GM10248 (cell line): Measurements from ENCODE around the gene AGBL5.

Experiments
- CTCF ChIA-PET: fragments of 300-600 bp; sonication (Branson Sonifier 250); formaldehyde crosslinking; extraction: SDS; loops from one replicate; lab custom pipeline; 2021; ENCODE audit warnings: antibody characterized with exemption; lab: Yijun Ruan, JAX
- POLR2A ChIA-PET: fragments of 350-650 bp; sonication (Branson Sonifier 250); formaldehyde crosslinking; extraction: SDS; loops from one replicate; lab custom pipeline; 2020; ENCODE audit warnings: antibody characterized with exemption; lab: Yijun Ruan, JAX
- DNase-seq: peaks from one replicate; pipeline ENCODE4 v3.0.0; 2012; ENCODE audit errors: extremely low spot score
- TF ChIP-seq, protein P1 (sequence below): IDR thresholded peaks from 2 replicates; pipeline ENCODE4 v1.5.1; 2012; ENCODE audit warnings: mild to moderate bottlenecking, low read depth; ENCODE audit errors: extremely low read depth, missing control alignments, control extremely low read depth

AGBL5 gene, protein sequence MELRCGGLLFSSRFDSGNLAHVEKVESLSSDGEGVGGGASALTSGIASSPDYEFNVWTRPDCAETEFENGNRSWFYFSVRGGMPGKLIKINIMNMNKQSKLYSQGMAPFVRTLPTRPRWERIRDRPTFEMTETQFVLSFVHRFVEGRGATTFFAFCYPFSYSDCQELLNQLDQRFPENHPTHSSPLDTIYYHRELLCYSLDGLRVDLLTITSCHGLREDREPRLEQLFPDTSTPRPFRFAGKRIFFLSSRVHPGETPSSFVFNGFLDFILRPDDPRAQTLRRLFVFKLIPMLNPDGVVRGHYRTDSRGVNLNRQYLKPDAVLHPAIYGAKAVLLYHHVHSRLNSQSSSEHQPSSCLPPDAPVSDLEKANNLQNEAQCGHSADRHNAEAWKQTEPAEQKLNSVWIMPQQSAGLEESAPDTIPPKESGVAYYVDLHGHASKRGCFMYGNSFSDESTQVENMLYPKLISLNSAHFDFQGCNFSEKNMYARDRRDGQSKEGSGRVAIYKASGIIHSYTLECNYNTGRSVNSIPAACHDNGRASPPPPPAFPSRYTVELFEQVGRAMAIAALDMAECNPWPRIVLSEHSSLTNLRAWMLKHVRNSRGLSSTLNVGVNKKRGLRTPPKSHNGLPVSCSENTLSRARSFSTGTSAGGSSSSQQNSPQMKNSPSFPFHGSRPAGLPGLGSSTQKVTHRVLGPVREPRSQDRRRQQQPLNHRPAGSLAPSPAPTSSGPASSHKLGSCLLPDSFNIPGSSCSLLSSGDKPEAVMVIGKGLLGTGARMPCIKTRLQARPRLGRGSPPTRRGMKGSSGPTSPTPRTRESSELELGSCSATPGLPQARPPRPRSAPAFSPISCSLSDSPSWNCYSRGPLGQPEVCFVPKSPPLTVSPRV

DNA sequence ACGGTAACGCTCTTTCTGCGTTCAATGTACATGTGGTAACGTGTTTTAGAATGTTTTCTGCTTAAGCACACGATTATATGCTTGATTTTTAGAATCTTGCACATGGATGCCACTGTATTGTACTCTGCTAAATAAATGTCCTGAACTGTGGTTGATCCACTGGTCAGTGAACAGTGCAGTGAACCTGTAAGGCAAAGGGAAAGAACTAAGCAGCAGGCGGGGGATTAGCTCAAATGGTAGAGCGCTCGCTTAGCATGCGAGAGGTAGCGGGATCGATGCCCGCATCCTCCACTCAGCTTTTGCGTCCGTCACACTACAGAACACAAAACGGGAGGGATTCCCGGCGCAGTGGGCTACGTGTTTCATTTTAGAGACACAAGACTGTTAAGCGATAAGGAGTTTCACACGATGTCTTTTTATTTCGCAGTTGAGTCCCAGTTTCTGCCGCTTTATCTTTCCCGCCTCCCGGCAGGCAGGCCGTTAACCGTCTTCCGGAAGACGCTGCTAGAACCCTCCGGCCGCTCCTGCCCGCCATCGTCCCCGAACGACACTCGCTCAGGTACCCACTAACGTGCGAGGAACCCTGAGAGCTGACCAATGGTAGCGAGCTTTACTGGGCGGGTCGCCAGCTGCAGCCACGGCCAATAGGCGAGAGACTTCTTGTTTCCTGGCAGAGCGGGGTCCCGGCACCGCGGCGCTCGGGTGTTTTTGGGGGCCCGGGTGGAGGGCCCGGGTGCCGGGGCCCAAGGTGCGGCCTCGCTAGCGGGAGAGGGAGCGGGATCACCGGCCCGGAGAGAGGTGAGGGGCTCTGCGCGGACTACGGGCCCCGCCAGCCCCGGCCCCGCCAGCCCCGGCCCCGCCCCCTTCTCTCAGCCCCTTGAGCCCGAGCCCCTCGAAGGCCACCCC is at the start of gene AGBL5:
Gene AGBL5, plus strand, starts transcription at position 673 of the 906 bp plus-strand sequence. CDS start 1,291 bp downstream, outside the sequence.
- CTCF ChIA-PET, result interaction anchor here (0.6 to 8.7 kb wide), 14 partner anchors 10 to 231 kb away, joined by 3 to 66 read pairs (median 6); partner anchors contain the start of genes OST4, TMEM214 and TRIM54
- peak; percentile 100 for DNase-seq
- TF ChIP-seq, protein P1, sequence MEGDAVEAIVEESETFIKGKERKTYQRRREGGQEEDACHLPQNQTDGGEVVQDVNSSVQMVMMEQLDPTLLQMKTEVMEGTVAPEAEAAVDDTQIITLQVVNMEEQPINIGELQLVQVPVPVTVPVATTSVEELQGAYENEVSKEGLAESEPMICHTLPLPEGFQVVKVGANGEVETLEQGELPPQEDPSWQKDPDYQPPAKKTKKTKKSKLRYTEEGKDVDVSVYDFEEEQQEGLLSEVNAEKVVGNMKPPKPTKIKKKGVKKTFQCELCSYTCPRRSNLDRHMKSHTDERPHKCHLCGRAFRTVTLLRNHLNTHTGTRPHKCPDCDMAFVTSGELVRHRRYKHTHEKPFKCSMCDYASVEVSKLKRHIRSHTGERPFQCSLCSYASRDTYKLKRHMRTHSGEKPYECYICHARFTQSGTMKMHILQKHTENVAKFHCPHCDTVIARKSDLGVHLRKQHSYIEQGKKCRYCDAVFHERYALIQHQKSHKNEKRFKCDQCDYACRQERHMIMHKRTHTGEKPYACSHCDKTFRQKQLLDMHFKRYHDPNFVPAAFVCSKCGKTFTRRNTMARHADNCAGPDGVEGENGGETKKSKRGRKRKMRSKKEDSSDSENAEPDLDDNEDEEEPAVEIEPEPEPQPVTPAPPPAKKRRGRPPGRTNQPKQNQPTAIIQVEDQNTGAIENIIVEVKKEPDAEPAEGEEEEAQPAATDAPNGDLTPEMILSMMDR, result no peak
- POLR2A ChIA-PET, result interaction anchor here (1.0 to 3.5 kb wide), 14 partner anchors 8 to 1173 kb away, joined by 3 to 30 read pairs (median 4); partner anchors contain the start of genes ASXL2, MPV17, OST4 and PPM1G

DNA sequence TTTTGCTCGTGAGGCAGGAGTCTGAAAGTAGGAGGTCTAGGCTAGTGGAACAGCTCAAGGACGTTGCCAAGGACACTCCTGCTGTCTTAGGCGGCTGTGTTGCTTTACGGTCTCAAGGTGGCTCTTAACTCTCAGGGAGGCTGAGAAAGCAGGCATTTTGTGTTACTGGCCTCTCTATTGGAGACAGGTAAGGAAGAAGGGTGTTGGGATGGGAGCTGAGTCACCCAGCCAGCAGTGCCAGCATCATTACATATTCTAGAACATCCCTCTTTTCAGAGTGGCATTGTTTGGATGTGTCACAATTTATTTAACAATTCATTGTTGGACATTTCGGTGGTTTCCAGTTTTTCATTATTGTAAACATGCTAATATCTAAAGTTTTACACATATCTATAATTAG is 49.5 kb upstream of the AGBL5 start:
- TF ChIP-seq, protein P1, result no peak
- POLR2A ChIA-PET, result no interaction called here
- DNase-seq, result no peak
- CTCF ChIA-PET, result no interaction called here

DNA sequence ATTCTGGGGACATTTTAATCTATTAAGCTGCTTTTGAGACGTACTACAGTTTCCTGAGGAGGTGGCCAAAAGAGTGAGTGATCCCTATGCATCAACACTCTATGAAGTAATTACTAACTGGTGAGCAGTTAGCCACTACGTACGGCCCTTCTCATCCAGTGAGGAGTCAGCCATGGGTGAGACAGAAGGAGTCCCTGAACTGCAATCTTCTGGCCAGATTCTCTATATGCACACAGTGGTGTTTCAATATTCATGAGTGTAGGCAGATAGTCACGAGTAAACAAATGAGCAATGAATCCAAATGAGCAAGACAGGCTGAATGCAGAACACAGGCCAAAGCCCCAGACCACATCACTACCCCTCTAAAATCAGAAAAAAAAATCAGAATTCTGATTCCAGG is 48.5 kb upstream of the AGBL5 start:
- ChIA-PET CTCF (interaction anchor here (1.6 to 5.8 kb wide), 4 partner anchors 8 to 157 kb away, joined by 4 to 22 read pairs (median 6); no protein-coding TSS in a partner anchor), POLR2A (no interaction called here)

DNA sequence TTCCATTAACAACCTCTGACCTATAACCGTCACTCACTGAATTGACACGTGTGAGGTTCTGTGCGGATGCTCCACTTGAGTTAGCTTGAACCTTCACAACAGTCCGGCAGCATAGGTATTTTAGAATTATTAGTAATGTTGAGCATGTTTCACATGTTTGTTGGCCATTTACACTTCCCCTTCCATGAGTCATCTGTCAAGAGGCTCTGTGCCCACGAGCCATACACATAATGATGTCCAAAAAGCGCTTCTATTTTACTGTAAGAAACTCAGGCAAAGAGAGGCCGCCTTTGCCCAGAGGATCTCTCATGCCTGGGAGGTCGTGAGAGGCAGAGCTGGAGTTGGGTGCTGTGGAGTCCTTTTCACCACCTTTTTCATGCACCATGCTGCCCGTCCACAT is 47.6 kb upstream of the AGBL5 start:
- CTCF ChIA-PET, result interaction anchor here (1.0 to 5.8 kb wide), 6 partner anchors 9 to 158 kb away, joined by 3 to 22 read pairs (median 4); no protein-coding TSS in a partner anchor
- no peak for DNase-seq
- TF ChIP-seq, protein P1, result no peak
- POLR2A ChIA-PET, result no interaction called here

More for the DNA sequence above, 48.5 kb upstream of the AGBL5 start:
- no peak for DNase-seq
- TF ChIP-seq, protein P1, result no peak

DNA sequence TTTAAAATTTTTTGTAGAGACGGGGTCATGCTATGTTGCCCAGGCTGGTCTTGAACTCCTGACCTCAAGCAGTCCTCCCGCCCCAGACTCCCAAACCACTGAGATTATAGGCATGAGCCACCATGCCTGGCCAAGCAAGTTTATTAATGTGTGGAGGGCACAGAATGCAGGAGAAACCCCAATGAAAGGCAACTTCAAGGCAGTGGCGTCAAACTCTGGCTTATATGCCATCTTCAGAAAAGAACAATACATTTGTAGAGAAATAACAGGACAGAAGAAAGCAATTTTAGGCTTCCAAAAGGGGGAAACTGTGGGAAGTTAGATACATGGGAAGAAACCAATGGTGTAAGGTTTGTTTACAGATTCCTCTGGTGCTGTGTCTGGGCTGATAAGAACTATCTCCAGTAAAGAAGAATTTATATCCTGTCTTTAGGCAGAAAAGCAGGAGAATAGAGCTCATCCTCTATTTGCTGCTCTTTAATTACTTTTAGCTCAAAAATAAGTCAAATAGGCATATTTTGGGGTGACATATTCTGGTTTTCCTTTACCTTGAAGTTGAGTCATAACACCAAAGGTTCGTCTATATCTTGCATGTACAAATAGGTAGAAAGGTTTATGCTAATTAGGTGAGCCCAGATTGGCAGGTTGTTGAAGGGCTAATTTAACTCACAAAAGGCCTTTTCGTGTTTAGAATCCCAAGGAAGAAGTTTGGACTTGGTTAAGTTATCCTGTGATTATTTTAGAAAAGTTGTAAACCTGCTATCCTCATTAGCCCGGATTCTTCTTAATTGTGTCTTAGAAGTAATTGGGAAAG is 44.7 kb upstream of the AGBL5 start:
- DNase-seq, result no peak
- TF ChIP-seq, protein P1, result no peak
- CTCF ChIA-PET, result interaction anchor here (1.0 to 5.8 kb wide), 3 partner anchors 10 to 45 kb away, joined by 3 to 22 read pairs (median 9); no protein-coding TSS in a partner anchor
- POLR2A ChIA-PET, result no interaction called here
